ENCODE data around the gene PPP3R2.

DNA sequence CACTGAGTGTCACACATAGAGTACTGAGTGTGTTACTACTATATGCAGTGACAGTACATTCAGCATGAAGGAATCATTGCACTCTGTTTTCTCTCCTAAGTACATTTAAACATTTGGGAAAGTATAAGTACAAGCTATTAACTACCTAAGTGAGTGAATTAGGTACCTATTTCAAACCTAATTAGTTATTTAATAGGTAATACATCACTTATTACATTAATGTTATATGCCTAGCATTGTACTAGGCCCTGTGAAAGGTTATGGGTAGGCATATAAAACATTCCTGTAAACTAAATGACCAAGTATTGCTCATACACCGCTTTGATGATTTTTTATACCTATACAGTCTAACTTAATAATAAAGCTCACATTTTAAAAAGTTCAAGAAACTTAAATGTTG is 25.7 kb upstream of the PPP3R2 start:
- no peak for TF ChIP-seq TP53 (CRISPR knock-in tag; IDR thresholded peaks at IDR 0.05)
- TF ChIP-seq, protein P1, sequence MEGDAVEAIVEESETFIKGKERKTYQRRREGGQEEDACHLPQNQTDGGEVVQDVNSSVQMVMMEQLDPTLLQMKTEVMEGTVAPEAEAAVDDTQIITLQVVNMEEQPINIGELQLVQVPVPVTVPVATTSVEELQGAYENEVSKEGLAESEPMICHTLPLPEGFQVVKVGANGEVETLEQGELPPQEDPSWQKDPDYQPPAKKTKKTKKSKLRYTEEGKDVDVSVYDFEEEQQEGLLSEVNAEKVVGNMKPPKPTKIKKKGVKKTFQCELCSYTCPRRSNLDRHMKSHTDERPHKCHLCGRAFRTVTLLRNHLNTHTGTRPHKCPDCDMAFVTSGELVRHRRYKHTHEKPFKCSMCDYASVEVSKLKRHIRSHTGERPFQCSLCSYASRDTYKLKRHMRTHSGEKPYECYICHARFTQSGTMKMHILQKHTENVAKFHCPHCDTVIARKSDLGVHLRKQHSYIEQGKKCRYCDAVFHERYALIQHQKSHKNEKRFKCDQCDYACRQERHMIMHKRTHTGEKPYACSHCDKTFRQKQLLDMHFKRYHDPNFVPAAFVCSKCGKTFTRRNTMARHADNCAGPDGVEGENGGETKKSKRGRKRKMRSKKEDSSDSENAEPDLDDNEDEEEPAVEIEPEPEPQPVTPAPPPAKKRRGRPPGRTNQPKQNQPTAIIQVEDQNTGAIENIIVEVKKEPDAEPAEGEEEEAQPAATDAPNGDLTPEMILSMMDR (IDR thresholded peaks at IDR 0.05), result no peak
- TF ChIP-seq, protein P2, sequence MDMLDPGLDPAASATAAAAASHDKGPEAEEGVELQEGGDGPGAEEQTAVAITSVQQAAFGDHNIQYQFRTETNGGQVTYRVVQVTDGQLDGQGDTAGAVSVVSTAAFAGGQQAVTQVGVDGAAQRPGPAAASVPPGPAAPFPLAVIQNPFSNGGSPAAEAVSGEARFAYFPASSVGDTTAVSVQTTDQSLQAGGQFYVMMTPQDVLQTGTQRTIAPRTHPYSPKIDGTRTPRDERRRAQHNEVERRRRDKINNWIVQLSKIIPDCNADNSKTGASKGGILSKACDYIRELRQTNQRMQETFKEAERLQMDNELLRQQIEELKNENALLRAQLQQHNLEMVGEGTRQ (CRISPR knock-in tag; IDR thresholded peaks at IDR 0.05), result no peak
- TF ChIP-seq, protein P3, sequence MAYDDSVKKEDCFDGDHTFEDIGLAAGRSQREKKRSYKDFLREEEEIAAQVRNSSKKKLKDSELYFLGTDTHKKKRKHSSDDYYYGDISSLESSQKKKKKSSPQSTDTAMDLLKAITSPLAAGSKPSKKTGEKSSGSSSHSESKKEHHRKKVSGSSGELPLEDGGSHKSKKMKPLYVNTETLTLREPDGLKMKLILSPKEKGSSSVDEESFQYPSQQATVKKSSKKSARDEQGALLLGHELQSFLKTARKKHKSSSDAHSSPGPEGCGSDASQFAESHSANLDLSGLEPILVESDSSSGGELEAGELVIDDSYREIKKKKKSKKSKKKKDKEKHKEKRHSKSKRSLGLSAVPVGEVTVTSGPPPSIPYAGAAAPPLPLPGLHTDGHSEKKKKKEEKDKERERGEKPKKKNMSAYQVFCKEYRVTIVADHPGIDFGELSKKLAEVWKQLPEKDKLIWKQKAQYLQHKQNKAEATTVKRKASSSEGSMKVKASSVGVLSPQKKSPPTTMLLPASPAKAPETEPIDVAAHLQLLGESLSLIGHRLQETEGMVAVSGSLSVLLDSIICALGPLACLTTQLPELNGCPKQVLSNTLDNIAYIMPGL (CRISPR knock-in tag; IDR thresholded peaks at IDR 0.05), result no peak
- no peak for TF ChIP-seq CREB1 (CRISPR knock-in tag; IDR thresholded peaks at IDR 0.05)
- TF ChIP-seq, protein P4, sequence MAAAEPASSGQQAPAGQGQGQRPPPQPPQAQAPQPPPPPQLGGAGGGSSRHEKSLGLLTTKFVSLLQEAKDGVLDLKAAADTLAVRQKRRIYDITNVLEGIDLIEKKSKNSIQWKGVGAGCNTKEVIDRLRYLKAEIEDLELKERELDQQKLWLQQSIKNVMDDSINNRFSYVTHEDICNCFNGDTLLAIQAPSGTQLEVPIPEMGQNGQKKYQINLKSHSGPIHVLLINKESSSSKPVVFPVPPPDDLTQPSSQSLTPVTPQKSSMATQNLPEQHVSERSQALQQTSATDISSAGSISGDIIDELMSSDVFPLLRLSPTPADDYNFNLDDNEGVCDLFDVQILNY (CRISPR knock-in tag; IDR thresholded peaks at IDR 0.05), result no peak
- TF ChIP-seq, protein P5, sequence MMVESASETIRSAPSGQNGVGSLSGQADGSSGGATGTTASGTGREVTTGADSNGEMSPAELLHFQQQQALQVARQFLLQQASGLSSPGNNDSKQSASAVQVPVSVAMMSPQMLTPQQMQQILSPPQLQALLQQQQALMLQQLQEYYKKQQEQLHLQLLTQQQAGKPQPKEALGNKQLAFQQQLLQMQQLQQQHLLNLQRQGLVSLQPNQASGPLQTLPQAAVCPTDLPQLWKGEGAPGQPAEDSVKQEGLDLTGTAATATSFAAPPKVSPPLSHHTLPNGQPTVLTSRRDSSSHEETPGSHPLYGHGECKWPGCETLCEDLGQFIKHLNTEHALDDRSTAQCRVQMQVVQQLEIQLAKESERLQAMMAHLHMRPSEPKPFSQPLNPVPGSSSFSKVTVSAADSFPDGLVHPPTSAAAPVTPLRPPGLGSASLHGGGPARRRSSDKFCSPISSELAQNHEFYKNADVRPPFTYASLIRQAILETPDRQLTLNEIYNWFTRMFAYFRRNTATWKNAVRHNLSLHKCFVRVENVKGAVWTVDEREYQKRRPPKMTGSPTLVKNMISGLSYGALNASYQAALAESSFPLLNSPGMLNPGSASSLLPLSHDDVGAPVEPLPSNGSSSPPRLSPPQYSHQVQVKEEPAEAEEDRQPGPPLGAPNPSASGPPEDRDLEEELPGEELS (CRISPR knock-in tag; IDR thresholded peaks at IDR 0.05), result no peak
